ENCODE data around the gene TRIM37.
"Not testable (repeated sequence)": the region's sequence is repeated elsewhere in the genome, so short reads cannot be mapped to it uniquely, and the experiment has no call there.

TRIM37 gene

GRCh38 chr17:59111539-59111938 lies 4.9 kb upstream of the TRIM37 start:
- no peak for DNase-seq (ENCODE audit: low read depth)

GRCh38 chr17:59110973-59111372 lies 4.3 kb upstream of the TRIM37 start:
- DNase-seq (ENCODE audit: low read depth): no peak

- no peak for DNase-seq (ENCODE audit: low read depth)
Measured at GRCh38 chr17:59108400-59109102, 1.9 kb upstream of the TRIM37 start.

GRCh38 chr17:59107306-59107670 lies 608 bp upstream of the TRIM37 start:
- no peak for DNase-seq (ENCODE audit: low read depth)

- DNase-seq (ENCODE audit: low read depth): peak; percentile 11
Measured at GRCh38 chr17:59105852-59106462, 723 bp downstream of the TRIM37 start.

GRCh38 chr17:59101178-59101577 lies 5.5 kb downstream of the TRIM37 start:
- no peak for DNase-seq (ENCODE audit: low read depth)

- no peak for DNase-seq (ENCODE audit: low read depth)
Measured at GRCh38 chr17:59097876-59098275, 8.8 kb downstream of the TRIM37 start.

GRCh38 chr17:59094861-59095530 lies 11.7 kb downstream of the TRIM37 start:
- no peak for DNase-seq (ENCODE audit: low read depth)

- DNase-seq (ENCODE audit: low read depth): peak; percentile 94
Measured at GRCh38 chr17:59093702-59094231, 12.9 kb downstream of the TRIM37 start.

- no peak for DNase-seq (ENCODE audit: low read depth)
Measured at GRCh38 chr17:59093145-59093701, 13.5 kb downstream of the TRIM37 start.

GRCh38 chr17:59090593-59090992 lies 16.1 kb downstream of the TRIM37 start:
- not testable (repeated sequence) for DNase-seq (ENCODE audit: low read depth)

GRCh38 chr17:59084154-59084553 lies 22.5 kb downstream of the TRIM37 start:
- DNase-seq (ENCODE audit: low read depth): no peak

GRCh38 chr17:59074494-59074893 lies 32.2 kb downstream of the TRIM37 start:
- peak; percentile 19 for DNase-seq (ENCODE audit: low read depth)

GRCh38 chr17:59073972-59074371 lies 32.7 kb downstream of the TRIM37 start:
- DNase-seq (ENCODE audit: low read depth): no peak

GRCh38 chr17:59069856-59070255 lies 36.8 kb downstream of the TRIM37 start:
- no peak for DNase-seq (ENCODE audit: low read depth)

- no peak for DNase-seq (ENCODE audit: low read depth)
Measured at GRCh38 chr17:59067756-59068155, 38.9 kb downstream of the TRIM37 start.

GRCh38 chr17:59067340-59067739 lies 39.3 kb downstream of the TRIM37 start:
- no peak for DNase-seq (ENCODE audit: low read depth)

- no peak for DNase-seq (ENCODE audit: low read depth)
Measured at GRCh38 chr17:59062509-59062908, 44.2 kb downstream of the TRIM37 start.

GRCh38 chr17:59056857-59057256 lies 49.8 kb downstream of the TRIM37 start:
- DNase-seq (ENCODE audit: low read depth): no peak

- DNase-seq (ENCODE audit: low read depth): no peak
Measured at GRCh38 chr17:59049798-59050197, 56.9 kb downstream of the TRIM37 start.

- no peak for DNase-seq (ENCODE audit: low read depth)
Measured at GRCh38 chr17:59047616-59048015, 59.1 kb downstream of the TRIM37 start.

- DNase-seq (ENCODE audit: low read depth): no peak
Measured at GRCh38 chr17:59046192-59046591, 60.5 kb downstream of the TRIM37 start.

- no peak for DNase-seq (ENCODE audit: low read depth)
Measured at GRCh38 chr17:59038734-59039133, 67.9 kb downstream of the TRIM37 start.

Data from GM04504 (cell line).